ENCODE results near the gene RETREG1. TPM values are rescaled to one million over a fixed set of nuclear protein-coding genes. Genes with fewer than 3 reads are reported as not detected.

Gene RETREG1
- total and polyA plus RNA-seq, 2 donors (not counting 3 experiments of a cell fraction or from before 2014, with no cell fraction given) = 0.46 TPM; not detected in 1

- no peak overlapping the region for H2AFZ ChIP-seq (ENCODE audit: low read depth, low read length)
- no peak for TF ChIP-seq CTCF (IDR thresholded peaks at IDR 0.05; ENCODE audit: extremely low read depth in 1 of 2, insufficient read depth in 1 of 2, low read depth in 1 of 2, low read length in 2 of 2)
- no peak for TF ChIP-seq MAX (IDR thresholded peaks at IDR 0.05; ENCODE audit: insufficient read depth, insufficient read length)
- TF ChIP-seq POLR2A (IDR thresholded peaks at IDR 0.05; ENCODE audit: low read depth, low read length) = no peak
- no peak for TF ChIP-seq FOS (IDR thresholded peaks at IDR 0.05; ENCODE audit: borderline replicate concordance, insufficient read depth, low read length)
- no peak for TF ChIP-seq EZH2 (IDR thresholded peaks at IDR 0.05; ENCODE audit: borderline replicate concordance, low read depth, low read length, severe bottlenecking)
- TF ChIP-seq MYC (IDR thresholded peaks at IDR 0.05; ENCODE audit: low read depth, low read length) = no peak
- TF ChIP-seq JUN (IDR thresholded peaks at IDR 0.05; ENCODE audit: borderline replicate concordance, insufficient read depth, insufficient read length, low read depth) = no peak
- TF ChIP-seq POLR2AphosphoS5 (IDR thresholded peaks at IDR 0.05; ENCODE audit: insufficient read depth, low read depth, low read length) = no peak
- no peak for TF ChIP-seq GATA2 (IDR thresholded peaks at IDR 0.05; ENCODE audit: insufficient read depth, insufficient read length, low read depth, low read length)
- ChIA-PET POLR2A (no interaction called here), CTCF (no interaction called here)
- no peak for DNase-seq (ENCODE audit: low read depth, low spot score)
- dilution Hi-C loops (cut with MboI; ENCODE audit: extremely low pct_ligation_motif_present, low sequenced_read_pairs) = no loop called here
- no peaks in the 10 kb centered on the region for H3K36me3 ChIP-seq (ENCODE audit: control insufficient read depth in 2 of 2, extremely low read depth in 1 of 2, insufficient read depth in 2 of 2, low read length in 2 of 2)
- H3K9me3 ChIP-seq (replicated peaks; ENCODE audit: control insufficient read depth, insufficient read depth, low read length) = no peaks in the 10 kb centered on the region
- no peak overlapping the region for H3K4me2 ChIP-seq (ENCODE audit: insufficient read depth, low read length)
- H4K20me1 ChIP-seq (replicated peaks; ENCODE audit: control insufficient read depth, extremely low read depth, insufficient read depth, low read length) = no peaks in the 10 kb centered on the region
- intact Hi-C loops (cut with micrococcal nuclease) = no loop called here
- FAIRE-seq = no peak
- H3K9me1 ChIP-seq (replicated peaks; ENCODE audit: control insufficient read depth, extremely low read depth, insufficient read depth, low read length) = no peaks in the 10 kb centered on the region
- H3K27ac ChIP-seq (ENCODE audit: insufficient read depth, low read depth, low read length) = no peak overlapping the region
- no peaks in the 10 kb centered on the region for H3K79me2 ChIP-seq (ENCODE audit: control insufficient read depth, insufficient read depth, low read length)
- peaks cover 0 to 4% of the 10 kb centered on the region in 2 experiments for H3K27me3 ChIP-seq (ENCODE audit: control insufficient read depth in 2 of 2, insufficient read depth in 2 of 2, low read length in 2 of 2)
- no peak overlapping the region for H3K4me3 ChIP-seq (replicated peaks in 1 of 3; ENCODE audit: insufficient read depth in 1 of 3, low read depth in 1 of 3, low read length in 3 of 3)
- H3K4me1 ChIP-seq (ENCODE audit: control insufficient read depth, extremely low read depth, insufficient read depth, low read length) = no peaks in the 10 kb centered on the region
- no peak overlapping the region for H3K9ac ChIP-seq (replicated peaks; ENCODE audit: extremely low read depth, insufficient read depth, low read length)
- BruUV-seq (replicated peaks) = no TSS peak
These were observed 98.2 kb downstream of the RETREG1 start for GRCh38 chr5:16518606-16519005.
